Type B pancreatic cell (in vitro differentiated cells): Measurements from ENCODE around the gene KREMEN2. TPM values are rescaled to one million over a fixed set of nuclear protein-coding genes. Genes with fewer than 3 reads are reported as not detected.

Experiments
- DNase-seq: peaks from one replicate; pipeline ENCODE4 v3.0.0; 2021; ENCODE audit warnings: mixed read lengths; ENCODE audit not compliant: unreplicated experiment; ENCODE audit errors: extremely low spot score
- H3K27ac Mint-ChIP-seq: 2 replicates; pipeline ENCODE4 v1.8.0; 2021; ENCODE audit warnings: mild to moderate bottlenecking, mixed read lengths
- H3K27me3 Mint-ChIP-seq: 2 replicates; pipeline ENCODE4 v1.8.0; 2021; ENCODE audit warnings: mixed read lengths
- H3K36me3 Mint-ChIP-seq: 2 replicates; pipeline ENCODE4 v1.8.0; 2021; ENCODE audit warnings: mixed read lengths
- H3K4me1 Mint-ChIP-seq: one replicate; pipeline ENCODE4 v1.8.0; 2021; ENCODE audit warnings: mixed read lengths; ENCODE audit not compliant: unreplicated experiment
- H3K4me3 Mint-ChIP-seq: 2 replicates; pipeline ENCODE4 v1.8.0; 2021; ENCODE audit warnings: mild to moderate bottlenecking, mixed read lengths
- H3K9me3 Mint-ChIP-seq: 2 replicates; pipeline ENCODE4 v1.8.0; 2021; ENCODE audit warnings: mixed read lengths
- total RNA-seq: library from RNA; stranded (reverse); gene quantifications from 2 replicates; pipeline ENCODE4 v1.2.1, GENCODE V29; 2021; ENCODE audit warnings: low replicate concordance
- TF ChIP-seq, protein P1 (sequence below): fragments of 200-600 bp; sonication (generic); conservative IDR thresholded peaks from 2 replicates; pipeline ENCODE4 v1.5.0; 2021; ENCODE audit warnings: antibody characterized with exemption, mild to moderate bottlenecking

Gene KREMEN2
- total RNA-seq, 1 donor from 2014 or later: 4.5 TPM

DNA sequence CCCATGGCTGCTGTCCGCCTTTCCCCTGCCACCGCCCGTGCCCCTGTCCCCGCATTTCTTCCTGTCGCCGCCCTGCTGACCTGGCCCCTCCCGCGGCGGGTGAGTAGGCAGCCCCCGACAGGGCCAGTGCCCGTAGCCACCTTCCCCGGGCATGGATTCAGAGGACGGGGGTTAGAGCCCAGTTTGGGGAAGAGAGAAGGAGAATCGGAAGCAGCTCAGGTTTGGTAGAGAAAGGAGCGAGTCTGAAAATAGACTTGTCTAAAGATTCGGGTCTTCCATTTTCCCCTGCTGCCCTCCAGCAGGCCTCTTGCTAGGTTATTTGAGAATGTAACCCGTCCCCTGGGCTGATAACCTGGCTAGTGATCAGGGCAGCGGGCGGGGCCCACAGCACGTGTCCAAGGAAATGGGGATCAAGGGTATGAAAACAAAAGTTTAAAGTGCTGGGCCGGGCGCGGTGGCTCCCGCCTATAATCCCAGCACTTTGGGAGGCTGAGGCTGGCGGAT is 40.8 kb downstream of the KREMEN2 start:
- H3K36me3 Mint-ChIP-seq: no peaks in the 10 kb centered on the region
- DNase-seq: no peak
- H3K4me1 Mint-ChIP-seq: no peaks in the 10 kb centered on the region
- H3K27me3 Mint-ChIP-seq: peaks cover 54% of the 10 kb centered on the region
- H3K9me3 Mint-ChIP-seq: no peaks in the 10 kb centered on the region
- peak overlapping the region; percentile 88 for H3K4me3 Mint-ChIP-seq
- peak overlapping the region; percentile 91 for H3K27ac Mint-ChIP-seq
- TF ChIP-seq, protein P1, sequence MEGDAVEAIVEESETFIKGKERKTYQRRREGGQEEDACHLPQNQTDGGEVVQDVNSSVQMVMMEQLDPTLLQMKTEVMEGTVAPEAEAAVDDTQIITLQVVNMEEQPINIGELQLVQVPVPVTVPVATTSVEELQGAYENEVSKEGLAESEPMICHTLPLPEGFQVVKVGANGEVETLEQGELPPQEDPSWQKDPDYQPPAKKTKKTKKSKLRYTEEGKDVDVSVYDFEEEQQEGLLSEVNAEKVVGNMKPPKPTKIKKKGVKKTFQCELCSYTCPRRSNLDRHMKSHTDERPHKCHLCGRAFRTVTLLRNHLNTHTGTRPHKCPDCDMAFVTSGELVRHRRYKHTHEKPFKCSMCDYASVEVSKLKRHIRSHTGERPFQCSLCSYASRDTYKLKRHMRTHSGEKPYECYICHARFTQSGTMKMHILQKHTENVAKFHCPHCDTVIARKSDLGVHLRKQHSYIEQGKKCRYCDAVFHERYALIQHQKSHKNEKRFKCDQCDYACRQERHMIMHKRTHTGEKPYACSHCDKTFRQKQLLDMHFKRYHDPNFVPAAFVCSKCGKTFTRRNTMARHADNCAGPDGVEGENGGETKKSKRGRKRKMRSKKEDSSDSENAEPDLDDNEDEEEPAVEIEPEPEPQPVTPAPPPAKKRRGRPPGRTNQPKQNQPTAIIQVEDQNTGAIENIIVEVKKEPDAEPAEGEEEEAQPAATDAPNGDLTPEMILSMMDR: no peak

DNA sequence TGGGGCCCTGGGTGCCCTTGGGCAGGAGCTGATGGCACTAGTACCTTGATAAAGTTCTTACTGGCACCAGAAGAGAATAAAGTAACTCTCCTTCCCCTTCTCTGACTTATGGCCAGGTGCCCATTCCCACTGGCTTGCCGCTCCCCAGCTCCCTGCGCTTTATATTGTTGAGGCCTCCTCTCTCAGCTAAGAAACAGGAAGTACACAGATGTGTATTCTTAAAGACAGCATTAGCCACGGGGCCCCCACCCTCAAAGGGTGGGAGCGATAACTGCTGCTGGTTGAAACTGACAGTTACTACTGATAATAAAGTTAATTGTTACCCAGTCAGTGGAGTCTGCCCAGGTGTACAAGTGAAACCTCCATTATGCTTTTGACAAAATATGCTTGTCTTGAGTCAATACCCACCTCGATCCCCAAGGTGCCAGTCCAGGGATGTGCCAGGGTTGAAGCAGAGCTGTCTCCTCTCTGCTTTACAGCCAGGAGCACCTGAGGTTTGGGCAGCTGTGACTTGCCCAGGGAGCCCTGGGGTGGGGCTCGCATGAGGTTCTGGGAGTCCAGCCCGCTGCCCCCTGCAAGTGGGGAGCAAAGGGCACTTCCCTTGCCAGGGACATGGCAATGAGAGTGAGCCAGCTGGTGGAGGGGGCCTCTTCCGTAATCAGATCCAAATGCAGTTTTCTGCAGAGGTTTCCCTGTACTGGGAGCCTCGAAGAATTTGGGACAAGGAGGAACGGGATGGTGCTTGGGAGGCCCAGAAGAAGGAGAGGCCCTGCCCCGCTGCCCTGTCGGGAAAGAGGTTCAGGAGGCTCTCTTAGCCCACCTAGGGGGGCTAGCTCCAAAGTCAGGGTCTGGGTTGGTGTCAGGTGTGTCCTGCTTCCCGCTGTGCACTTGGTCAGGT is 43.2 kb downstream of the KREMEN2 start:
- TF ChIP-seq, protein P1: no peak
- Mint-ChIP-seq H3K4me3 (peak overlapping the region; percentile 78), H3K36me3 (no peaks in the 10 kb centered on the region), H3K27ac (peak overlapping the region; percentile 95), H3K9me3 (no peaks in the 10 kb centered on the region), H3K27me3 (peaks cover 52% of the 10 kb centered on the region), H3K4me1 (no peaks in the 10 kb centered on the region)
- DNase-seq: no peak

DNA sequence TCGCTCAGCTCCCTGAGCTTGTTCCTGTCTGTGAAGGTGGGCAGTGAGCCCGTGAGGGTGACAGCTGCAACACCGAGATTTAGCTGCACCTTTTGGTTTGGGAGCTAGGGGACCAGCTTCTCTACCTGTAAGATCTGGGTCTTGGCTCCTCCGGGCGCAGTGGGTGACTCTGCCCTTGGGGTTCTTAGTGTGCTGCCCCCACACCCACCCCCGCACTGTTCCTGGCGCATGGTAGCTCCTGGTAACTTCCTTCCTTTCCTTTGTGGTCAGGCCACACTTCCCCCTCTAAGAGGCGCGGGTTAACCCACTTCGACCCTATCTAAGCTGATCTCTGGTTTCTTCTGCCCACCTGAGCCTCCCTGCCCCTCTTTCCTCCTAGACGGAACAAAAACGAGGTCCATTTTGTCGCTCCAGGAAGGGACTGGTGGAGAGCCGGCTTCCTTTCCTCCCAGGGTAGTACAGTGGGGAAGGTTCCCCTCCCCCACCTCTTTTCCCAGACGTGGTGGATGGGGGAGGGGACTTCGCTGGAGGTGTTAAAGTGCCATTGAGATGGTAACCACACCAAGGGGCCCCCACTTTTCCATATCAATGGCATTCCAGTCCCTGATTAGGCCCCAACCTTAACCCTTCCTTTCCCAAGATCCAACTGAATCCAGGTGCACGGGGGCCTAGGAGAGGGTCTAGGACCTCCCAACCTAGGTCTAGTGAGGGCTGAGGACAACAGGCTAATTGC is 44.0 kb downstream of the KREMEN2 start:
- TF ChIP-seq, protein P1: no peak
- Mint-ChIP-seq H3K4me1 (no peaks in the 10 kb centered on the region), H3K27me3 (peaks cover 59% of the 10 kb centered on the region), H3K4me3 (peak overlapping the region; percentile 55), H3K36me3 (no peaks in the 10 kb centered on the region), H3K9me3 (no peaks in the 10 kb centered on the region), H3K27ac (peak overlapping the region; percentile 95)
- no peak for DNase-seq

- H3K27me3 Mint-ChIP-seq: peaks cover 62% of the 10 kb centered on the region
- peak overlapping the region; percentile 95 for H3K27ac Mint-ChIP-seq
- H3K9me3 Mint-ChIP-seq: no peaks in the 10 kb centered on the region
- H3K36me3 Mint-ChIP-seq: no peaks in the 10 kb centered on the region
- TF ChIP-seq, protein P1: no peak
- DNase-seq: no peak
- peak overlapping the region; percentile 55 for H3K4me3 Mint-ChIP-seq
- no peaks in the 10 kb centered on the region for H3K4me1 Mint-ChIP-seq
Observed at GRCh38 chr16:3008690-3009037, 44.6 kb downstream of the KREMEN2 start.

DNA sequence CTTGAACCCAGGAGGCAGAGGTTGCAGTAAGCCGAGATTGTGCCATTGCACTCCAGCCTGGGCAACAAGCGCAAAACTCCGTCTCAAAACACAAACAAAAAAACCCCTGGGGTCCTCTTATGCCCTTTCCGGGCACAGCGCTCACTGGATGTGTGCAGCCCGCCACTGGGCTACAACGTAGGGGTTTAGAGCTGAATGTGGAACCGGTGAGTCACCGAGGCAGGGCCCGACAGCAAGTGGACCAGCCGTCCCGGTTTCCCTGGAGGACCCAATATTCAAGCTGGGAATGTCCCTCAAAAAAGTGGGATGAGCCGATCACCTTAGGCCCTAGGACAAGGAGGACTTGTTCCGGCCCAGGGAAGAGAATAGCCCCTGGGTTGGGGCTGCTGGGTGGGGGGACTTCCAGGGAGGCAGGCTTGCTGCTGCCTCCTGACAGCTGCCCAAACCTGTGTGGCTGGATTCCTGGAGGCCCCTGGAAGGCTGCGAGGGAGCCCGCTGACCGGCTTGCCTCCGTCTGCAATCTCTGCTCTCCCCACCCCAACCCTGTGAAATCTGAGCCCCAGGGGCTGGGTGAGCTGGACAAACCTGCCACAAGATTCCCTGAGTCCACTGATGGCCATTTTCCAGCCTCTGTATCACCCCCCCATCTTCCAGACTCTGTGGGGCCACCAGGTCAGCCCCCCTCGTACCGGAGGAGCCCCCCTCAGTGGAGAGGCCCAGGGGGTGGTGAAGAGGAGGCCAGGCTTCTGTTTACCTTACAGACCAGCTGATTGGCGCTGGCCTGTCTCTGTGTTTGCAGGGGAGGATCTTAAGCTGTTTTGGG is 45.7 kb downstream of the KREMEN2 start:
- H3K27ac Mint-ChIP-seq: peak overlapping the region; percentile 95
- no peaks in the 10 kb centered on the region for H3K9me3 Mint-ChIP-seq
- TF ChIP-seq, protein P1: no peak
- peak overlapping the region; percentile 55 for H3K4me3 Mint-ChIP-seq
- DNase-seq: peak; percentile 85
- no peaks in the 10 kb centered on the region for H3K36me3 Mint-ChIP-seq
- H3K4me1 Mint-ChIP-seq: peaks cover under 1% of the 10 kb centered on the region
- peaks cover 69% of the 10 kb centered on the region for H3K27me3 Mint-ChIP-seq
